ENCODE measurements around the gene SHCBP1L.

The SHCBP1L gene

GRCh38 chr1:182888736-182889531, 64.0 kb downstream of the SHCBP1L start:
- no peak for DNase-seq

- DNase-seq: no peak
Observed at GRCh38 chr1:182886985-182887384, 66.0 kb downstream of the SHCBP1L start.

GRCh38 chr1:182885591-182885990, 67.4 kb downstream of the SHCBP1L start:
- no peak for DNase-seq

GRCh38 chr1:182884872-182885271, 68.1 kb downstream of the SHCBP1L start:
- DNase-seq: no peak

- DNase-seq: no peak
Observed at GRCh38 chr1:182877842-182878241, 75.1 kb downstream of the SHCBP1L start.

GRCh38 chr1:182877331-182877730, 75.6 kb downstream of the SHCBP1L start:
- DNase-seq: no peak

GRCh38 chr1:182875889-182876288, 77.1 kb downstream of the SHCBP1L start:
- DNase-seq: no peak

GRCh38 chr1:182872881-182873280, 80.1 kb downstream of the SHCBP1L start:
- no peak for DNase-seq

GRCh38 chr1:182869241-182869666, 83.7 kb downstream of the SHCBP1L start:
- no peak for DNase-seq

- DNase-seq: no peak
Observed at GRCh38 chr1:182867861-182868260, 85.1 kb downstream of the SHCBP1L start.

GRCh38 chr1:182863940-182864339, 89.0 kb downstream of the SHCBP1L start:
- no peak for DNase-seq

GRCh38 chr1:182862827-182863226, 90.1 kb downstream of the SHCBP1L start:
- no peak for DNase-seq

- no peak for DNase-seq
Observed at GRCh38 chr1:182861994-182862393, 91.0 kb downstream of the SHCBP1L start.

- DNase-seq: no peak
Observed at GRCh38 chr1:182860658-182861057, 92.3 kb downstream of the SHCBP1L start.

- DNase-seq: no peak
Observed at GRCh38 chr1:182857212-182857611, 95.8 kb downstream of the SHCBP1L start.

- no peak for DNase-seq
Observed at GRCh38 chr1:182855911-182856310, 97.1 kb downstream of the SHCBP1L start.

- DNase-seq: no peak
Observed at GRCh38 chr1:182851825-182852224, 101.1 kb downstream of the SHCBP1L start.

GRCh38 chr1:182850319-182850718, 102.6 kb downstream of the SHCBP1L start:
- DNase-seq: no peak
